Endometrial microvascular endothelial cells (primary cell): ENCODE results near the gene RAD51. TPM values are rescaled to one million over a fixed set of nuclear protein-coding genes. Genes with fewer than 3 reads are reported as not detected.

Experiments used
- in situ Hi-C: cut with HindIII; loops from 2 replicates; pipeline ENCODE4 v1.10.0; 2017; ENCODE audit warnings: low sequenced_read_pairs, low pct_unique_long_range_greater_than_20kb; ENCODE audit errors: inconsistent ontology term
- total RNA-seq: library from RNA; depleted of rRNA; stranded (reverse); fragments of >200 nt; gene quantifications from one replicate; pipeline ENCODE4 v1.2.3, GENCODE V29; 2015; ENCODE audit errors: inconsistent ontology term

Gene RAD51
- total RNA-seq, 1 donor from 2014 or later = 13.0 TPM

- in situ Hi-C loops = no loop called here
Observed at GRCh38 chr15:40714144-40714543, 19.2 kb downstream of the RAD51 start.

GRCh38 chr15:40716165-40716564 lies 21.2 kb downstream of the RAD51 start:
- in situ Hi-C loops = no loop called here

- in situ Hi-C loops = no loop called here
Observed at GRCh38 chr15:40721701-40722100, 26.7 kb downstream of the RAD51 start.

- in situ Hi-C loops = no loop called here
Observed at GRCh38 chr15:40722354-40722753, 27.4 kb downstream of the RAD51 start.

- in situ Hi-C loops = no loop called here
Observed at GRCh38 chr15:40722934-40723333, 28.0 kb downstream of the RAD51 start.

GRCh38 chr15:40723919-40724318 lies 28.9 kb downstream of the RAD51 start:
- in situ Hi-C loops = no loop called here

GRCh38 chr15:40731034-40731433 lies 36.1 kb downstream of the RAD51 start:
- in situ Hi-C loops = no loop called here

- in situ Hi-C loops = no loop called here
Observed at GRCh38 chr15:40736575-40736974, 41.6 kb downstream of the RAD51 start.

GRCh38 chr15:40737048-40737447 lies 42.1 kb downstream of the RAD51 start:
- in situ Hi-C loops = no loop called here

GRCh38 chr15:40739047-40739446 lies 44.1 kb downstream of the RAD51 start:
- in situ Hi-C loops = no loop called here

- in situ Hi-C loops = no loop called here
Observed at GRCh38 chr15:40739854-40740253, 44.9 kb downstream of the RAD51 start.

- in situ Hi-C loops = no loop called here
Observed at GRCh38 chr15:40743485-40743901, 48.5 kb downstream of the RAD51 start.

GRCh38 chr15:40743921-40744814 lies 49.2 kb downstream of the RAD51 start:
- in situ Hi-C loops = no loop called here

- in situ Hi-C loops = no loop called here
Observed at GRCh38 chr15:40744815-40745152, 49.8 kb downstream of the RAD51 start.

- in situ Hi-C loops = no loop called here
Observed at GRCh38 chr15:40746916-40747418, 52.0 kb downstream of the RAD51 start.

GRCh38 chr15:40747685-40748631 lies 53.0 kb downstream of the RAD51 start:
- in situ Hi-C loops = no loop called here

GRCh38 chr15:40749151-40749630 lies 54.2 kb downstream of the RAD51 start:
- in situ Hi-C loops = no loop called here

GRCh38 chr15:40750885-40751284 lies 55.9 kb downstream of the RAD51 start:
- in situ Hi-C loops = no loop called here

GRCh38 chr15:40751745-40752144 lies 56.8 kb downstream of the RAD51 start:
- in situ Hi-C loops = no loop called here

- in situ Hi-C loops = no loop called here
Observed at GRCh38 chr15:40754574-40754882, 59.6 kb downstream of the RAD51 start.
